Stimulated activated naive CD4-positive, alpha-beta T cell (primary cell): ENCODE data around the gene BCL2L2.
A peak's percentile ranks its signal among the peaks of the same experiment; 100 is the strongest.
"Not testable (repeated sequence)": the region's sequence is repeated elsewhere in the genome, so short reads cannot be mapped to it uniquely, and the experiment has no call there.

Source experiments
- DNase-seq, 6 experiments: peaks; one replicate each; lab custom pipeline; 2025; lab: John Stamatoyannopoulos, UW

Gene BCL2L2

GRCh38 chr14:23324455-23324846 lies 17.8 kb downstream of the BCL2L2 start:
- no peak for DNase-seq

GRCh38 chr14:23324993-23325392 lies 18.4 kb downstream of the BCL2L2 start:
- no peak for DNase-seq

GRCh38 chr14:23325746-23326145 lies 19.1 kb downstream of the BCL2L2 start:
- DNase-seq: not testable (repeated sequence)

GRCh38 chr14:23326491-23327332 lies 20.1 kb downstream of the BCL2L2 start:
- DNase-seq: no peak

- DNase-seq: peak; percentile 6 to 66 (median 54)
These were observed 21.5 kb downstream of the BCL2L2 start for GRCh38 chr14:23327947-23328744.

- no peak for DNase-seq
These were observed 29.0 kb downstream of the BCL2L2 start for GRCh38 chr14:23335623-23336022.

- no peak for DNase-seq
These were observed 33.1 kb downstream of the BCL2L2 start for GRCh38 chr14:23339506-23340268.

GRCh38 chr14:23344481-23344880 lies 37.8 kb downstream of the BCL2L2 start:
- no peak for DNase-seq

- no peak for DNase-seq
These were observed 39.5 kb downstream of the BCL2L2 start for GRCh38 chr14:23345987-23346692.

- DNase-seq: no peak
These were observed 40.2 kb downstream of the BCL2L2 start for GRCh38 chr14:23346693-23347405.

- no peak for DNase-seq
These were observed 41.0 kb downstream of the BCL2L2 start for GRCh38 chr14:23347406-23348296.

- DNase-seq: no peak
These were observed 41.6 kb downstream of the BCL2L2 start for GRCh38 chr14:23348297-23348655.

- no peak for DNase-seq
These were observed 42.7 kb downstream of the BCL2L2 start for GRCh38 chr14:23349156-23349845.

- DNase-seq: peak in 1 of 6 experiments; percentile 16
These were observed 45.3 kb downstream of the BCL2L2 start for GRCh38 chr14:23351681-23352505.

- DNase-seq: peak; percentile 57 to 73 (median 64)
These were observed 46.1 kb downstream of the BCL2L2 start, which contains the start of gene SLC22A17 for GRCh38 chr14:23352506-23353432. Gene SLC22A17 (minus strand): TSS chr14:23352887.

GRCh38 chr14:23353433-23353780 lies 46.8 kb downstream of the BCL2L2 start:
- DNase-seq: no peak

GRCh38 chr14:23354990-23355389 lies 48.4 kb downstream of the BCL2L2 start:
- DNase-seq: no peak
